Right lobe of liver (tissue), 4 donors: ENCODE data around the gene GTF3C1.

Experiments used
- CTCF ChIP-seq, 4 donors: fragments of 200-600 bp in 3 of 4; fragments of 450-650 bp in 1 of 4; IDR thresholded peaks; one replicate each; pipeline versions ENCODE4 v1.5.1 to v1.8.0; 2016 to 2022; ENCODE audit warnings: antibody characterized with exemption in 4 of 4, mild to moderate bottlenecking in 2 of 4
- POLR2A ChIP-seq: fragments of 450-650 bp; IDR thresholded peaks from one replicate; pipeline ENCODE4 v1.6.1; 2017; ENCODE audit warnings: antibody characterized with exemption, mild to moderate bottlenecking
- donor health status: DM: no; HTN: no; CAD: no.
- donor health status: DM: no; HTN: no; CAD: no.
- donor health status: DM: no; HTN: yes; CAD: no.

DNA sequence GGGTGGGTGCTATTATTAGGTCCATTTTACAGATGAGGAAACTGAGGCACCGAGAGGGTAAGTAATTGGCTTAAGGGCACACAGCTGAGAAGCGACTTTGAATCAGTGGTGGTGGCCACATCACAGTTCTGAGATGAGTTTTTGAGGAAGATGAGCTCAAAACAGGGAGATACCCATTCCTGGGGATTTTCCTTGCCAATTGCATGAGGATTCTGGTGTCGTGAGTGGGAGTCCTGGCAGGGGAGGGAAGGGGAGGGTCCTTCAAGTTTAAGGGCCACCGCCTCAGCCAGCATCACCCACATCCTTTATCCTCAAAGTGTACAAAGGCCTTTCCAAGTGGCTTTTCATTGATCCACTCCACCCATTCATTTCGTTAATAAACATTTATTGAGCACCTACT, 102.4 kb downstream of the GTF3C1 start:
- TF ChIP-seq CTCF (IDR thresholded peaks at IDR 0.05) = no peak
- no peak for TF ChIP-seq POLR2A
